Measurements from ENCODE around the gene COL11A1.

GRCh38 chr1:102899935-102900334 lies 208.4 kb downstream of the COL11A1 start:
- TF ChIP-seq CTCF (IDR thresholded peaks at IDR 0.05; ENCODE audit: poor library complexity, severe bottlenecking) = no peak
- no peak for TF ChIP-seq TAF1 (IDR thresholded peaks at IDR 0.05; ENCODE audit: low read depth)
- no peak for TF ChIP-seq POLR2AphosphoS5 (IDR thresholded peaks at IDR 0.05)
- TF ChIP-seq EP300 (conservative IDR thresholded peaks at IDR 0.05; ENCODE audit: poor library complexity, severe bottlenecking) = no peak
- TF ChIP-seq EZH2 (IDR thresholded peaks at IDR 0.05; ENCODE audit: borderline replicate concordance, insufficient read depth, low read length, poor library complexity, severe bottlenecking) = no peak

Measured in neural cell (in vitro differentiated cells).